ENCODE results near the gene TAOK1.
"Not testable (repeated sequence)": the region's sequence is repeated elsewhere in the genome, so short reads cannot be mapped to it uniquely, and the experiment has no call there.

Gene TAOK1

DNA sequence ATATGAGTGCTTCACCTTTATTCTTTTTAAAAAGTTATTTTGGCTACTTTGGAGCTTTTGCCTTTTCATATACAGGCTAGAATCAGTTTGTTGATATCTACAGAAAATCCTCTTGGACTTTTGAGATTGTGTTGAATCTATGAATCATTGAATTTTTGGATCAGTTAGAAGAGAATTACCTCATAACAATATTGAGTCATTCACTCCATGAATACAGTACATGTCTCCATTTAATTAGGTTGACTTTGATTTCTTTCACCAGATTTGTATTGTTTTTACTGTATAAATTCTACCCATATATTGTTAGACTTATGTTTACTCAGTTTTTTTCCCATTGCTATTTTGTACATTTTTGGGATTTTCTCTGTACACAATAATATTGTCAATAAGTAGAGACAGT, 54.4 kb downstream of the TAOK1 start:
- Histone ChIP-seq H3K4me1 (ENCODE audit: control insufficient read depth, insufficient read depth, low read length, unreplicated experiment) (peaks cover 20% of the 10 kb centered on the region), H2AFZ (ENCODE audit: low read length, unreplicated experiment) (no peak overlapping the region), H3K79me2 (ENCODE audit: control insufficient read depth, insufficient read depth, low read length, unreplicated experiment) (peaks cover 76% of the 10 kb centered on the region), H3K27ac (ENCODE audit: low read depth, low read length) (peak overlapping the region; percentile 47), H3K4me3 (ENCODE audit: low read depth, low read length) (no peak overlapping the region), H3K36me3 (ENCODE audit: insufficient read depth, low read length) (no peaks in the 10 kb centered on the region), H3K27me3 (ENCODE audit: insufficient read depth, low read length) (no peaks in the 10 kb centered on the region)

DNA sequence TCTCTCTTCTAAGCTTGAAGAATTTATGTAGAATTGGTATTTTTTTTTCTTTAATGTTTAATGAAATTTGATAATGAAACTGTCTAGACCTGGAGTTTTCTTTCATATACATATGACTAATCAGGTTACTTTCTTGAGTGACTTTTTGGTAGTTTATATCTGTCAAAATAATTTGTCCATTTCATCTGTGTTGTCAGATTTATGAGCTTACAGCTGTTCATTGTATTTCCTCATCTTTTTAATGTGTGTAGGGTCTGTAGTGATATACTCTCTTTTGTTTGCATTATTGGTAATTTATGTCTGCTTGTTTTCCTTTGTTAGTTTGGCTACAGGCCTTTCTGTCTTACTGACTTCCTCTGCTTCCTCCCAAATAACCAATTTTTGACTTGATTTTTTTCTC, 55.7 kb downstream of the TAOK1 start:
- peaks cover 20% of the 10 kb centered on the region for H3K4me1 ChIP-seq (ENCODE audit: control insufficient read depth, insufficient read depth, low read length, unreplicated experiment)
- H3K79me2 ChIP-seq (ENCODE audit: control insufficient read depth, insufficient read depth, low read length, unreplicated experiment) = peaks cover 81% of the 10 kb centered on the region
- H3K4me3 ChIP-seq (ENCODE audit: low read depth, low read length) = no peak overlapping the region
- no peaks in the 10 kb centered on the region for H3K36me3 ChIP-seq (ENCODE audit: insufficient read depth, low read length)
- H3K27ac ChIP-seq (ENCODE audit: low read depth, low read length) = no peak overlapping the region
- H2AFZ ChIP-seq (ENCODE audit: low read length, unreplicated experiment) = no peak overlapping the region
- H3K27me3 ChIP-seq (ENCODE audit: insufficient read depth, low read length) = no peaks in the 10 kb centered on the region

DNA sequence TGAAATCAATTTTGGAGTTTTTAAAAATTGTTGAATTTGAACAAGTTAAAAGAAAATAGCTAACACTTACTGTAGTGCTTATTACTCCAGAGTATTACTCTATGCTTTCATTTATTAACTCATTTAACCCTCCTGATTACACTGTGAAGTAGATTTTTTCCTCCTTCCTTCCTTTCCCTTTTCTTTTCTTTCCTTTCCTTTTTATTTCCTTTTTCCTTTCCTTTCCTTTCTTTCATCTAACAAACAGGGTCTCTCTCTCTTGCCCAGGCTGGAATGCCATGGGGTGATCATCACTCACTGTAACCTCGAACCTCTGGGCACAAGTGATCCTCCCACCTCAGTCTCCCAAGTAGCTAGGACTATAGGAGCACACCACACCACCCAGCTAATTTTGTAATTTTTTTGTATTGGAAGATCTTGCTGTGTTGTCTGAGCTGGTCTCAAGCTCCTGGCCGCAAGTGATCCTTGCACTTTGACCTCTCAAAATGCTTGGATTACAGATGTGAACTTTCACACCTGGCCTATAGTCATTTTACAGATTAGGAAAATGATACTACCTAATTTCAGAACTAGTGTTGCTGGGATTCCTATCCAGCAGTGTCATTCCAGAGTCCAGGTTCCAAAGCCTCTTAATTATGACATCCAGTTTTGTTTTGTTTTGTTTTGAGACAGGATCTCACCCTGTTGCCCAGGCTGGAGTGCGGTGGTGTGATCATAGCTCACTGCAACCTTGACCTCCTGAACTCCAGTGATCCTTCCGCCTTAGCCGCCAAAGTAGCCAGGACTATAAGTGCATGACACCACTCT, 59.9 kb downstream of the TAOK1 start:
- Histone ChIP-seq H3K27me3 (ENCODE audit: insufficient read depth, low read length) (no peaks in the 10 kb centered on the region), H2AFZ (ENCODE audit: low read length, unreplicated experiment) (no peak overlapping the region), H3K27ac (ENCODE audit: low read depth, low read length) (no peak overlapping the region), H3K4me1 (ENCODE audit: control insufficient read depth, insufficient read depth, low read length, unreplicated experiment) (peaks cover 9% of the 10 kb centered on the region), H3K4me3 (ENCODE audit: low read depth, low read length) (no peak overlapping the region), H3K79me2 (ENCODE audit: control insufficient read depth, insufficient read depth, low read length, unreplicated experiment) (peaks cover 65% of the 10 kb centered on the region), H3K36me3 (ENCODE audit: insufficient read depth, low read length) (peaks cover 18% of the 10 kb centered on the region)

DNA sequence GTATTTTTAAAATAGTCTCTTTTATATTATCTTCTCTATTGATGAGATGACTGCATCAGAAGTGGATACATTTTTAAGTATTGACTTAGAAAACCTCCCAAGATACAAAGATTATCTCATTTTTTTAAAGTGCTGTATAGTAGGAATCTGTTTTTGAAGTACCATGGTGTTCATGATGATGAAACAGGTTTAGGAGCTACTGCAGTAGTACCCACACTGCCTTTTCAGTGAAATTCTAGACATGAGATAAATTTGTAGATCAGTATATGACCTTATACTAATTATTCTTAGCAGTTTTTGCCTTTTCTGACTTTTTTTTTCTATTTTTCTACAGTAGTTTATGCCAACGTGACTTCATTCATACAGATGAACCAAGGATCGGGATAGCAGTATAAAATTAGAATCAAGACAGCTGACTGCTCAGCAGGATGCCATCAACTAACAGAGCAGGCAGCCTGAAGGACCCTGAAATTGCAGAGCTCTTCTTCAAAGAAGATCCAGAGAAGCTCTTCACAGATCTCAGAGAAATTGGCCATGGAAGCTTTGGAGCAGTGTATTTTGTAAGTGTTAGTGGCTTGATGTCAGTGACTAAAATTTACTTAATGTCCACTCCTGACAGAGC, 61.1 kb downstream of the TAOK1 start:
- peaks cover 65% of the 10 kb centered on the region for H3K79me2 ChIP-seq (ENCODE audit: control insufficient read depth, insufficient read depth, low read length, unreplicated experiment)
- no peaks in the 10 kb centered on the region for H3K27me3 ChIP-seq (ENCODE audit: insufficient read depth, low read length)
- no peak overlapping the region for H2AFZ ChIP-seq (ENCODE audit: low read length, unreplicated experiment)
- no peak overlapping the region for H3K27ac ChIP-seq (ENCODE audit: low read depth, low read length)
- no peaks in the 10 kb centered on the region for H3K4me1 ChIP-seq (ENCODE audit: control insufficient read depth, insufficient read depth, low read length, unreplicated experiment)
- peaks cover 24% of the 10 kb centered on the region for H3K36me3 ChIP-seq (ENCODE audit: insufficient read depth, low read length)
- H3K4me3 ChIP-seq (ENCODE audit: low read depth, low read length) = no peak overlapping the region

DNA sequence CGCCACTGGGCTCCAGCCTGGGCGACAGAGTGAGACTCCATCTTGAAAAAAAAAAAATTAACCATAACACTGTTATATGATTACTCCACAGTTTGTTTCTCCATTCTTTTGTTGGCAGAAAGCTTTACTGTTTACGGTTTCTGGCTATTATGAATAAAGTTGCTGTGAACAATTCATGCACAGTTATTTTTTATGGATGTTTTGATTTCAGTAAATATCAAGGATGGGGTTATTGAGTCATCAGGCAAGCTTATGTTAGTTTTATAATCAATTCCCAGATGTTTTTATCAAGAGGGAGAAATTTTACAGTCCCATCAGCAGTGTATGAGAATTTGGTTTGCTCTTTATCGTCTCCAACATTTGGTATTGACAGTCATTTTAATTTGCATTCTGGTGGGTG, 67.9 kb downstream of the TAOK1 start:
- Histone ChIP-seq H3K4me1 (ENCODE audit: control insufficient read depth, insufficient read depth, low read length, unreplicated experiment) (no peaks in the 10 kb centered on the region), H3K27me3 (ENCODE audit: insufficient read depth, low read length) (no peaks in the 10 kb centered on the region), H2AFZ (ENCODE audit: low read length, unreplicated experiment) (no peak overlapping the region), H3K4me3 (ENCODE audit: low read depth, low read length) (no peak overlapping the region), H3K79me2 (ENCODE audit: control insufficient read depth, insufficient read depth, low read length, unreplicated experiment) (peaks cover 65% of the 10 kb centered on the region), H3K36me3 (ENCODE audit: insufficient read depth, low read length) (peaks cover 11% of the 10 kb centered on the region), H3K27ac (ENCODE audit: low read depth, low read length) (no peak overlapping the region)

DNA sequence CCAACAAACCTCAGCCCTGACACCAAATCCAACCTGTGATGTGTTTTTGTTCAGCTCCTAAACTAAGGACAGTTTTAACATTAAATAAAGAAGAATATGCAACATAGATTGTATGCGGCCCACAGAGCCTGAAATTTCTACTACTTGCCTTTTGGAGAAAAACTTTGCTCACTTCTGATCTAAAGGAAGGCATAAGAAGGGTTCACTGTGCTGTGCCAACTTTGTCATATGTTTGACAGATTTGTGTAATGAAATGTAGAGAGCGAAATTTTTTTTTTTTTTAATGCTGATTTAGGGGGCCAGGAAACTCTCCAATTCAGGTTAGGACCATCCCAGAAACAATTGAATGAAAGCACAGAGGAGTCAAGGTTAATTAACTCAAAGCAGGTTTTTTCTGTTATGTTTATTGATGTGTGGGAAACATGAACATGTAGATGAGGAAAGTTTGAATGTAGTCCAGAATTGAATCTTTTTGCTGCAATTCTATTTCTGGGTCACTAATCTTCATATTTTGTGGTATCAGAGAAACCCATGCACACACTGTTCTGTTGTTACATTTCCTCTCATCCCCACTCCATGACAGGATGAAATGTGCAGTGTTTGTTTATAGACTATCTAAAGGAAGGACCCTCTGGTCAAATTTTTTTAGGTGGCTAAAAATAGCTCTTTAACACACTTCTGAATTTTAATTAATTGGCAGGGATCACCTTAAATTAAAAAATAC, 71.5 kb downstream of the TAOK1 start:
- Histone ChIP-seq H2AFZ (ENCODE audit: low read length, unreplicated experiment) (no peak overlapping the region), H3K27me3 (ENCODE audit: insufficient read depth, low read length) (no peaks in the 10 kb centered on the region), H3K4me3 (ENCODE audit: low read depth, low read length) (no peak overlapping the region), H3K79me2 (ENCODE audit: control insufficient read depth, insufficient read depth, low read length, unreplicated experiment) (peaks cover 41% of the 10 kb centered on the region), H3K36me3 (ENCODE audit: insufficient read depth, low read length) (no peaks in the 10 kb centered on the region; the same call in 1 of the 2 replicates), H3K27ac (ENCODE audit: low read depth, low read length) (no peak overlapping the region), H3K4me1 (ENCODE audit: control insufficient read depth, insufficient read depth, low read length, unreplicated experiment) (no peaks in the 10 kb centered on the region)

DNA sequence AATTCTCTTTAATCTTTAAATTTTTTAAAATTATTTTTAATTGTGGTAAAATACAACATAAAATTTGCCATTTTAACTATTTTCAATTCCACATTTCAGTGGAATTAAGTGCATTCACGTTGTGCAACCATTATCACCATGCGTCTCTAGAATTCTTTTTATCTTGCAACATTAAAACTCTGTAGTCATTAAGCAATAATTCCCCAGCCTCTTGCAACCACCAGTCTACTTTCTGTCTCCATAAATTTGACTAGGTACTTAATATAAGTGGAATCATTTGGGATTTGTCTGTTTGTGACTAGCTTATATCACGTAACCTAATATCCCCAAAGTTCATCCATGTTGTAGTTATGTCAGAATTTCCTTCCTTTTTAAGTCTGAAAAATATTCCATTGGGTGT, 79.1 kb downstream of the TAOK1 start:
- Histone ChIP-seq H3K4me3 (ENCODE audit: low read depth, low read length) (no peak overlapping the region), H3K36me3 (ENCODE audit: insufficient read depth, low read length) (peaks cover 7% of the 10 kb centered on the region), H3K27me3 (ENCODE audit: insufficient read depth, low read length) (no peaks in the 10 kb centered on the region), H3K79me2 (ENCODE audit: control insufficient read depth, insufficient read depth, low read length, unreplicated experiment) (peaks cover 3% of the 10 kb centered on the region), H2AFZ (ENCODE audit: low read length, unreplicated experiment) (no peak overlapping the region), H3K27ac (ENCODE audit: low read depth, low read length) (no peak overlapping the region), H3K4me1 (ENCODE audit: control insufficient read depth, insufficient read depth, low read length, unreplicated experiment) (no peaks in the 10 kb centered on the region)

DNA sequence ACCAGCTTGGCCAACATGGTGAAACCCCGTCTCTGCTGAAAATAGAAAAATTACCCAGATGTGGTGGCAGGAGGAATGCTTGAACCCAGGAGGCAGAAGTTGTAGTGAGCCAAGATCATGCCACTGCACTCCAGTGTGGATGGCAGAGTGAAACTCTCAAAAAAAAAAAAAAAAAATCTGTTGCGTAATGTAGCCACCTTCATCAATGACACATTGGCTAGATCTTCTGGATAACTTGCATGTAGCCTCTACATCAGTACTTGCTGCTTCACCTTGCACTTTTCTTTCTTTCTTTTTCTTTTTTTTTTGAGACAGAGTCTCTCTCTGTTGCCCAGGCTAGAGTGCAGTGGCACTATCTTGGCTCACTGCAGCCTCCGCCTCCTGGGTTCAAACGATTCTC, 83.3 kb downstream of the TAOK1 start:
- not testable (repeated sequence) for H3K27me3 ChIP-seq (ENCODE audit: insufficient read depth, low read length); H3K4me1 ChIP-seq (ENCODE audit: control insufficient read depth, insufficient read depth, low read length, unreplicated experiment); H3K79me2 ChIP-seq (ENCODE audit: control insufficient read depth, insufficient read depth, low read length, unreplicated experiment); H2AFZ ChIP-seq (ENCODE audit: low read length, unreplicated experiment); H3K4me3 ChIP-seq (ENCODE audit: low read depth, low read length); H3K27ac ChIP-seq (ENCODE audit: low read depth, low read length)
- H3K36me3 ChIP-seq (ENCODE audit: insufficient read depth, low read length) = peaks cover 21% of the 10 kb centered on the region

DNA sequence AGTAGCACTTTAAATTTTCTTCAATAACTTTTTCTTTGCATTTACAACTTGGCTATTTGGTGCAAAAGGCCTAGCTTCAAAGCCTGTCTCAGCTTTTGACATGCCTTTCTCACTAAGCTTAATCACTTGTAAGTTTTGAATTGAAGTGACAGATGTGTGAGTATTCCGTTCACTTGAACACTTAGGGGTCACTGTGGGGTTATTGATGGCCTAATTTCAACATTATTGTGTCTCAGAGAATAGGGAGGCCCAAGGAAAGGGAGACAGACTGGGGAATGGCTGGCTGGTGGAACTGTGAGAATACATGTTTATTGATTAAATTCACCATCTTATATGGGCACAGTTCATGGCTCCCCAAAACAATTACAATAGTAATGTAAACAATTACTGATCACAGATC, 84.1 kb downstream of the TAOK1 start:
- Histone ChIP-seq H3K36me3 (ENCODE audit: insufficient read depth, low read length) (peaks cover 21% of the 10 kb centered on the region), H3K4me3 (ENCODE audit: low read depth, low read length) (no peak overlapping the region), H3K79me2 (ENCODE audit: control insufficient read depth, insufficient read depth, low read length, unreplicated experiment) (peaks cover 5% of the 10 kb centered on the region), H3K27me3 (ENCODE audit: insufficient read depth, low read length) (no peaks in the 10 kb centered on the region), H2AFZ (ENCODE audit: low read length, unreplicated experiment) (no peak overlapping the region), H3K27ac (ENCODE audit: low read depth, low read length) (no peak overlapping the region), H3K4me1 (ENCODE audit: control insufficient read depth, insufficient read depth, low read length, unreplicated experiment) (no peaks in the 10 kb centered on the region)

DNA sequence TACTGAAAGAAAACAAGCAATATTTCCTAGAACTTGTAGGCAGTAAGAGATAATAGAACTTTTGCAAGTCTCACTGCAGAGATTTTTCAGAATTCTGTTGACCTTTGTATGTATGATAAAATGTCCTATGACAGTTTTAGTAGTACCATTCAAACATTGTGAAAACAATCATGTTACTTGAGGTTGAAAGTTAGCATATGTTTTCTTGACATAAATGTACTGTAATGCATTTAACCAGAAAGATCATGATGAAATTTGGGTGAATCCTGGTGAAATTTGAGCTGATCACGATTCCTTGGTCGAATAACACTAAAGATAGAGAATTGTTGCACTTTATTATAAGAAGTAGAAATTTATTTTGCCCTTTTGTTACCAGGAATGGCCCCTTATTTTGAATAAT, 85.7 kb downstream of the TAOK1 start:
- peaks cover 5% of the 10 kb centered on the region for H3K79me2 ChIP-seq (ENCODE audit: control insufficient read depth, insufficient read depth, low read length, unreplicated experiment)
- H3K4me1 ChIP-seq (ENCODE audit: control insufficient read depth, insufficient read depth, low read length, unreplicated experiment) = no peaks in the 10 kb centered on the region
- no peak overlapping the region for H2AFZ ChIP-seq (ENCODE audit: low read length, unreplicated experiment)
- H3K4me3 ChIP-seq (ENCODE audit: low read depth, low read length) = no peak overlapping the region
- no peaks in the 10 kb centered on the region for H3K27me3 ChIP-seq (ENCODE audit: insufficient read depth, low read length)
- H3K36me3 ChIP-seq (ENCODE audit: insufficient read depth, low read length) = peaks cover 24% of the 10 kb centered on the region
- no peak overlapping the region for H3K27ac ChIP-seq (ENCODE audit: low read depth, low read length)
